H1 (cell line): ENCODE data around the gene TMA7. TPM values are rescaled to one million over a fixed set of nuclear protein-coding genes. Genes with fewer than 3 reads are reported as not detected.

Experiments
- BACH1 ChIP-seq: IDR thresholded peaks from 2 replicates; pipeline ENCODE4 v1.6.1; 2012; ENCODE audit warnings: low read length, improper control_type of control experiment
- JUND ChIP-seq: IDR thresholded peaks from 2 replicates; pipeline ENCODE4 v1.6.1; 2011; ENCODE audit warnings: mild to moderate bottlenecking, improper control_type of control experiment, low read length
- KDM1A ChIP-seq: fragments of 200-600, 300-600 bp; sonication (generic); IDR thresholded peaks from 2 replicates; pipeline ENCODE4 v1.7.1; 2016; ENCODE audit warnings: mild to moderate bottlenecking, low read length, borderline replicate concordance
- NRF1 ChIP-seq: IDR thresholded peaks from 2 replicates; pipeline ENCODE4 v1.6.1; 2011; ENCODE audit warnings: mild to moderate bottlenecking, low read depth, low read length, improper control_type of control experiment
- POLR2A ChIP-seq, 2 experiments: IDR thresholded peaks; 1 replicate in 1 of 2; 2 replicates in 1 of 2; pipeline ENCODE4 v1.6.1; 2011; ENCODE audit warnings: low read depth in 2 of 2, low read length in 2 of 2, mild to moderate bottlenecking in 2 of 2; ENCODE audit errors: control extremely low read depth in 1 of 2
- SIX5 ChIP-seq: IDR thresholded peaks from 2 replicates; pipeline ENCODE4 v1.6.1; 2011; ENCODE audit warnings: mild to moderate bottlenecking, low read depth, low read length
- polyA plus RNA-seq, 7 experiments: library from polyadenylated mRNA; depleted of rRNA in 3 of 7; stranded (reverse) in 5 of 7; unstranded in 2 of 7; fragments of >200 nt in 5 of 7; fragments of 200-250 nt in 2 of 7; gene quantifications; 1 replicate in 5 of 7; 2 replicates in 1 of 7; 4 replicates in 1 of 7; pipeline versions ENCODE4 v1.2.1 to v1.2.3, GENCODE V29; 2011 to 2013; ENCODE audit warnings: missing spikeins in 2 of 7, mixed read lengths in 2 of 7
- total RNA-seq: library from RNA; stranded (reverse); fragmentation: NEBNext Ultra II Directional; extraction: Animal tissue kit (Norgen Biotek cat#: 25700); gene quantifications from 2 replicates; pipeline ENCODE4 v1.2.1, GENCODE V29; 2021
- TF ChIP-seq, protein P1 (sequence below): fragments of 300-600 bp; sonication (generic); IDR thresholded peaks from 2 replicates; pipeline ENCODE4 v1.7.1; 2012; ENCODE audit warnings: low read length, moderate library complexity, mild to moderate bottlenecking, inconsistent platforms; ENCODE audit not compliant: insufficient replicate concordance
- TF ChIP-seq, protein P2 (sequence below), 3 experiments: IDR thresholded peaks; 1 replicate in 2 of 3; 2 replicates in 1 of 3; pipeline versions ENCODE4 v1.5.1 to v1.6.1; 2011; ENCODE audit warnings: low read length in 3 of 3, mild to moderate bottlenecking in 3 of 3, inconsistent platforms in 2 of 3, low read depth in 1 of 3, moderate library complexity in 1 of 3; ENCODE audit not compliant: insufficient read depth in 1 of 3; ENCODE audit errors: control extremely low read depth in 1 of 3

Gene TMA7
- total and polyA plus RNA-seq, 2 of the 8 experiments (the other 6 are each of a cell fraction or from before 2014, with no cell fraction given) = 138 to 305 TPM

DNA sequence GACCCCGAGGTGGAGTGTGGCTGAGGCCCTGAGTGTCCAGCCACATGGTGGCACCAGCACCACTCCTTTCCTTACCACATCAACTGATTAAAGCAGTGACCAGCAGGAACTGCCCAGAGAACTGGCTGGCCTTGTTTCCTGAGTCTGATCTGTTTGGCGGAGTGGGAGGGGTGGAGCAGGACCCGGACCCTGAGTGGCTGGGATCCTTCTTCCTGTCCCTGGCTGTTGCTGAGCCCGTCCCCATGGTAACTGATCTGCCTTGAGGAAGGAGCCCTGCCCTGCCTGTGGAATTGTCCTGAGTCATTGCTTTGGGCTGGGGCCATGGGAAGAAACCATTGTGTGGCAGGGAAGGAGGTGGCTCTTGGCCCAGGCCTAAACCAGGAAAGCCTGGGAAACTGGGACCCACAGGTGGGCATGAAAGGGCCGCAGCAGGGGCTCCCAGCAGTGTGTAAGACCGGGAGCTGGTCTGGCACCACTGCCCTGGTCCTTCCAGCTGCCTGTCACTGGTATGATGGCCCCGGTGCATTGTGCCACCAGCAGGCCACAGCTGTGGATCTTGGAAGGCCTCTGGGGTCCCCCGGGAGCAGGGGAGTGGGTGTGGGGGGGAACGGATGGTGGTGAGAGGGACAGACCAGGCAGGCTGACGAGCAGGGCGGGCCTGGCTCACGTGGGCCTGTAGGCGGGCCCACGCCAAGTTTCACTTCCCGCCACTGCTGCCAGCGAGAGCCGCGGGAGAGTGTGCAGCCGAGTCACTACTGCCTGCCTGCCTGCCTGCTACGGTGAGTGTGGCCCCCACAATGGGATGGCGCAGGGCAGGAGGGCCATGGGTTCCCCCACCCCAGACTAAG is 25.7 kb downstream of the TMA7 start (continued):
- TF ChIP-seq KDM1A (no peak), SIX5 (no peak), BACH1 (peak; percentile 95), POLR2A (IDR thresholded peaks at IDR 0.05; ENCODE audit: control extremely low read depth in 1 of 2, low read depth in 2 of 2, low read length in 2 of 2) (no peak), JUND (peak; percentile 52; the same call in 1 of the 2 replicates), NRF1 (no peak)
- TF ChIP-seq, protein P1, sequence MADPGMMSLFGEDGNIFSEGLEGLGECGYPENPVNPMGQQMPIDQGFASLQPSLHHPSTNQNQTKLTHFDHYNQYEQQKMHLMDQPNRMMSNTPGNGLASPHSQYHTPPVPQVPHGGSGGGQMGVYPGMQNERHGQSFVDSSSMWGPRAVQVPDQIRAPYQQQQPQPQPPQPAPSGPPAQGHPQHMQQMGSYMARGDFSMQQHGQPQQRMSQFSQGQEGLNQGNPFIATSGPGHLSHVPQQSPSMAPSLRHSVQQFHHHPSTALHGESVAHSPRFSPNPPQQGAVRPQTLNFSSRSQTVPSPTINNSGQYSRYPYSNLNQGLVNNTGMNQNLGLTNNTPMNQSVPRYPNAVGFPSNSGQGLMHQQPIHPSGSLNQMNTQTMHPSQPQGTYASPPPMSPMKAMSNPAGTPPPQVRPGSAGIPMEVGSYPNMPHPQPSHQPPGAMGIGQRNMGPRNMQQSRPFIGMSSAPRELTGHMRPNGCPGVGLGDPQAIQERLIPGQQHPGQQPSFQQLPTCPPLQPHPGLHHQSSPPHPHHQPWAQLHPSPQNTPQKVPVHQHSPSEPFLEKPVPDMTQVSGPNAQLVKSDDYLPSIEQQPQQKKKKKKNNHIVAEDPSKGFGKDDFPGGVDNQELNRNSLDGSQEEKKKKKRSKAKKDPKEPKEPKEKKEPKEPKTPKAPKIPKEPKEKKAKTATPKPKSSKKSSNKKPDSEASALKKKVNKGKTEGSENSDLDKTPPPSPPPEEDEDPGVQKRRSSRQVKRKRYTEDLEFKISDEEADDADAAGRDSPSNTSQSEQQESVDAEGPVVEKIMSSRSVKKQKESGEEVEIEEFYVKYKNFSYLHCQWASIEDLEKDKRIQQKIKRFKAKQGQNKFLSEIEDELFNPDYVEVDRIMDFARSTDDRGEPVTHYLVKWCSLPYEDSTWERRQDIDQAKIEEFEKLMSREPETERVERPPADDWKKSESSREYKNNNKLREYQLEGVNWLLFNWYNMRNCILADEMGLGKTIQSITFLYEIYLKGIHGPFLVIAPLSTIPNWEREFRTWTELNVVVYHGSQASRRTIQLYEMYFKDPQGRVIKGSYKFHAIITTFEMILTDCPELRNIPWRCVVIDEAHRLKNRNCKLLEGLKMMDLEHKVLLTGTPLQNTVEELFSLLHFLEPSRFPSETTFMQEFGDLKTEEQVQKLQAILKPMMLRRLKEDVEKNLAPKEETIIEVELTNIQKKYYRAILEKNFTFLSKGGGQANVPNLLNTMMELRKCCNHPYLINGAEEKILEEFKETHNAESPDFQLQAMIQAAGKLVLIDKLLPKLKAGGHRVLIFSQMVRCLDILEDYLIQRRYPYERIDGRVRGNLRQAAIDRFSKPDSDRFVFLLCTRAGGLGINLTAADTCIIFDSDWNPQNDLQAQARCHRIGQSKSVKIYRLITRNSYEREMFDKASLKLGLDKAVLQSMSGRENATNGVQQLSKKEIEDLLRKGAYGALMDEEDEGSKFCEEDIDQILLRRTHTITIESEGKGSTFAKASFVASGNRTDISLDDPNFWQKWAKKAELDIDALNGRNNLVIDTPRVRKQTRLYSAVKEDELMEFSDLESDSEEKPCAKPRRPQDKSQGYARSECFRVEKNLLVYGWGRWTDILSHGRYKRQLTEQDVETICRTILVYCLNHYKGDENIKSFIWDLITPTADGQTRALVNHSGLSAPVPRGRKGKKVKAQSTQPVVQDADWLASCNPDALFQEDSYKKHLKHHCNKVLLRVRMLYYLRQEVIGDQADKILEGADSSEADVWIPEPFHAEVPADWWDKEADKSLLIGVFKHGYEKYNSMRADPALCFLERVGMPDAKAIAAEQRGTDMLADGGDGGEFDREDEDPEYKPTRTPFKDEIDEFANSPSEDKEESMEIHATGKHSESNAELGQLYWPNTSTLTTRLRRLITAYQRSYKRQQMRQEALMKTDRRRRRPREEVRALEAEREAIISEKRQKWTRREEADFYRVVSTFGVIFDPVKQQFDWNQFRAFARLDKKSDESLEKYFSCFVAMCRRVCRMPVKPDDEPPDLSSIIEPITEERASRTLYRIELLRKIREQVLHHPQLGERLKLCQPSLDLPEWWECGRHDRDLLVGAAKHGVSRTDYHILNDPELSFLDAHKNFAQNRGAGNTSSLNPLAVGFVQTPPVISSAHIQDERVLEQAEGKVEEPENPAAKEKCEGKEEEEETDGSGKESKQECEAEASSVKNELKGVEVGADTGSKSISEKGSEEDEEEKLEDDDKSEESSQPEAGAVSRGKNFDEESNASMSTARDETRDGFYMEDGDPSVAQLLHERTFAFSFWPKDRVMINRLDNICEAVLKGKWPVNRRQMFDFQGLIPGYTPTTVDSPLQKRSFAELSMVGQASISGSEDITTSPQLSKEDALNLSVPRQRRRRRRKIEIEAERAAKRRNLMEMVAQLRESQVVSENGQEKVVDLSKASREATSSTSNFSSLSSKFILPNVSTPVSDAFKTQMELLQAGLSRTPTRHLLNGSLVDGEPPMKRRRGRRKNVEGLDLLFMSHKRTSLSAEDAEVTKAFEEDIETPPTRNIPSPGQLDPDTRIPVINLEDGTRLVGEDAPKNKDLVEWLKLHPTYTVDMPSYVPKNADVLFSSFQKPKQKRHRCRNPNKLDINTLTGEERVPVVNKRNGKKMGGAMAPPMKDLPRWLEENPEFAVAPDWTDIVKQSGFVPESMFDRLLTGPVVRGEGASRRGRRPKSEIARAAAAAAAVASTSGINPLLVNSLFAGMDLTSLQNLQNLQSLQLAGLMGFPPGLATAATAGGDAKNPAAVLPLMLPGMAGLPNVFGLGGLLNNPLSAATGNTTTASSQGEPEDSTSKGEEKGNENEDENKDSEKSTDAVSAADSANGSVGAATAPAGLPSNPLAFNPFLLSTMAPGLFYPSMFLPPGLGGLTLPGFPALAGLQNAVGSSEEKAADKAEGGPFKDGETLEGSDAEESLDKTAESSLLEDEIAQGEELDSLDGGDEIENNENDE = no peak
- TF ChIP-seq, protein P2, sequence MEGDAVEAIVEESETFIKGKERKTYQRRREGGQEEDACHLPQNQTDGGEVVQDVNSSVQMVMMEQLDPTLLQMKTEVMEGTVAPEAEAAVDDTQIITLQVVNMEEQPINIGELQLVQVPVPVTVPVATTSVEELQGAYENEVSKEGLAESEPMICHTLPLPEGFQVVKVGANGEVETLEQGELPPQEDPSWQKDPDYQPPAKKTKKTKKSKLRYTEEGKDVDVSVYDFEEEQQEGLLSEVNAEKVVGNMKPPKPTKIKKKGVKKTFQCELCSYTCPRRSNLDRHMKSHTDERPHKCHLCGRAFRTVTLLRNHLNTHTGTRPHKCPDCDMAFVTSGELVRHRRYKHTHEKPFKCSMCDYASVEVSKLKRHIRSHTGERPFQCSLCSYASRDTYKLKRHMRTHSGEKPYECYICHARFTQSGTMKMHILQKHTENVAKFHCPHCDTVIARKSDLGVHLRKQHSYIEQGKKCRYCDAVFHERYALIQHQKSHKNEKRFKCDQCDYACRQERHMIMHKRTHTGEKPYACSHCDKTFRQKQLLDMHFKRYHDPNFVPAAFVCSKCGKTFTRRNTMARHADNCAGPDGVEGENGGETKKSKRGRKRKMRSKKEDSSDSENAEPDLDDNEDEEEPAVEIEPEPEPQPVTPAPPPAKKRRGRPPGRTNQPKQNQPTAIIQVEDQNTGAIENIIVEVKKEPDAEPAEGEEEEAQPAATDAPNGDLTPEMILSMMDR (IDR thresholded peaks at IDR 0.05; ENCODE audit: control extremely low read depth in 1 of 3, insufficient read depth in 1 of 3, low read depth in 1 of 3, low read length in 3 of 3) = peak in 2 of 3 experiments; percentile 87 to 92; a peak in 3 of 4 replicates
